ENCODE data around the gene SIRT4. TPM values are rescaled to one million over a fixed set of nuclear protein-coding genes. Genes with fewer than 3 reads are reported as not detected.

The SIRT4 gene
- total RNA-seq, 1 donor from 2014 or later: 2.7 TPM

- Histone ChIP-seq H3K4me3 (ENCODE audit: insufficient read depth, low read depth, low read length) (no peak overlapping the region), H3K4me1 (ENCODE audit: insufficient read depth, low read length) (peaks cover 7% of the 10 kb centered on the region), H2AFZ (ENCODE audit: low read depth, low read length) (peak overlapping the region; percentile 54), H3K9ac (ENCODE audit: low read length) (no peak overlapping the region), H3K4me2 (ENCODE audit: low read length) (no peak overlapping the region), H4K20me1 (ENCODE audit: insufficient read depth, low read length) (no peaks in the 10 kb centered on the region), H3K27ac (ENCODE audit: low read depth, low read length) (no peak overlapping the region), H3K79me2 (ENCODE audit: insufficient read depth, low read length) (no peaks in the 10 kb centered on the region), H3K36me3 (ENCODE audit: insufficient read depth, low read length) (no peaks in the 10 kb centered on the region), H3K27me3 (ENCODE audit: insufficient read depth, low read length) (no peaks in the 10 kb centered on the region), H3K9me3 (ENCODE audit: insufficient read depth, low read depth, low read length) (no peaks in the 10 kb centered on the region)
- H3K36me3 Mint-ChIP-seq (ENCODE audit: low read depth, unreplicated experiment): peaks cover 8% of the 10 kb centered on the region
- TF ChIP-seq, protein P1, sequence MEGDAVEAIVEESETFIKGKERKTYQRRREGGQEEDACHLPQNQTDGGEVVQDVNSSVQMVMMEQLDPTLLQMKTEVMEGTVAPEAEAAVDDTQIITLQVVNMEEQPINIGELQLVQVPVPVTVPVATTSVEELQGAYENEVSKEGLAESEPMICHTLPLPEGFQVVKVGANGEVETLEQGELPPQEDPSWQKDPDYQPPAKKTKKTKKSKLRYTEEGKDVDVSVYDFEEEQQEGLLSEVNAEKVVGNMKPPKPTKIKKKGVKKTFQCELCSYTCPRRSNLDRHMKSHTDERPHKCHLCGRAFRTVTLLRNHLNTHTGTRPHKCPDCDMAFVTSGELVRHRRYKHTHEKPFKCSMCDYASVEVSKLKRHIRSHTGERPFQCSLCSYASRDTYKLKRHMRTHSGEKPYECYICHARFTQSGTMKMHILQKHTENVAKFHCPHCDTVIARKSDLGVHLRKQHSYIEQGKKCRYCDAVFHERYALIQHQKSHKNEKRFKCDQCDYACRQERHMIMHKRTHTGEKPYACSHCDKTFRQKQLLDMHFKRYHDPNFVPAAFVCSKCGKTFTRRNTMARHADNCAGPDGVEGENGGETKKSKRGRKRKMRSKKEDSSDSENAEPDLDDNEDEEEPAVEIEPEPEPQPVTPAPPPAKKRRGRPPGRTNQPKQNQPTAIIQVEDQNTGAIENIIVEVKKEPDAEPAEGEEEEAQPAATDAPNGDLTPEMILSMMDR (IDR thresholded peaks at IDR 0.05; ENCODE audit: insufficient read depth, low read depth, low read length): no peak
- TF ChIP-seq EZH2 (IDR thresholded peaks at IDR 0.05; ENCODE audit: insufficient read depth, low read length): no peak
- H3K9me3 Mint-ChIP-seq (ENCODE audit: unreplicated experiment): no peaks in the 10 kb centered on the region
- no peak overlapping the region for H3K27ac Mint-ChIP-seq (ENCODE audit: unreplicated experiment)
- FAIRE-seq (no peak), DNase-seq (ENCODE audit: low read depth) (peak; percentile 61)
- no peaks in the 10 kb centered on the region for H3K4me1 Mint-ChIP-seq (ENCODE audit: low read depth, unreplicated experiment)
- H3K4me3 Mint-ChIP-seq (ENCODE audit: unreplicated experiment): no peak overlapping the region
- H3K27me3 Mint-ChIP-seq (ENCODE audit: low read depth, unreplicated experiment): no peaks in the 10 kb centered on the region
Observed at GRCh38 chr12:120352117-120352516, 50.0 kb downstream of the SIRT4 start.

DNA sequence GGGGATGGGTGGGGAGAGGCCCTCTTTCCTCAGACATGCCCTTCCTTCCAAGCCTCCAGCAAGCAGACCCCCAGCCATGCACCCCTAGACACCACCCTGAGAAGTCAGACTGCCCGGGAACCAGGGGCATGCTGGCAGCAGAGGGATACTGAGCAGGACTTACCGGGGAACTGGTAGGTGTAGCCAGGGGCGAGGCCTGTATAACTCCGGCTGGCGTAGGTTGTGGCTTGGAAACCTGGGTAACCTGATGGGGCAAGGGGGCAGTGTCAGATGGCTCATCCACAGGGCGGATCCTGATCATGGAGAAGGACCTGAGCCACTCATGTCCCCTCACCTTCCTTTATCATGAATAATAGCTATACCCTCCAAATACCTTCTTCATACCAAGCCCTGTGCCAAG lies 51.0 kb downstream of the SIRT4 start:
- Histone ChIP-seq H3K4me3 (ENCODE audit: insufficient read depth, low read depth, low read length) (no peak overlapping the region), H3K9ac (ENCODE audit: low read length) (no peak overlapping the region), H3K9me3 (ENCODE audit: insufficient read depth, low read depth, low read length) (no peaks in the 10 kb centered on the region), H3K36me3 (ENCODE audit: insufficient read depth, low read length) (no peaks in the 10 kb centered on the region), H3K4me2 (ENCODE audit: low read length) (no peak overlapping the region), H3K27me3 (ENCODE audit: insufficient read depth, low read length) (no peaks in the 10 kb centered on the region), H3K27ac (ENCODE audit: low read depth, low read length) (no peak overlapping the region), H3K79me2 (ENCODE audit: insufficient read depth, low read length) (no peaks in the 10 kb centered on the region), H4K20me1 (ENCODE audit: insufficient read depth, low read length) (no peaks in the 10 kb centered on the region), H3K4me1 (ENCODE audit: insufficient read depth, low read length) (peaks cover 9% of the 10 kb centered on the region), H2AFZ (ENCODE audit: low read depth, low read length) (no peak overlapping the region)
- H3K36me3 Mint-ChIP-seq (ENCODE audit: low read depth, unreplicated experiment): peaks cover 6% of the 10 kb centered on the region
- no peak overlapping the region for H3K4me3 Mint-ChIP-seq (ENCODE audit: unreplicated experiment)
- no peaks in the 10 kb centered on the region for H3K4me1 Mint-ChIP-seq (ENCODE audit: low read depth, unreplicated experiment)
- no peak for FAIRE-seq
- H3K27ac Mint-ChIP-seq (ENCODE audit: unreplicated experiment): no peak overlapping the region
- no peaks in the 10 kb centered on the region for H3K9me3 Mint-ChIP-seq (ENCODE audit: unreplicated experiment)
- no peak for TF ChIP-seq EZH2 (IDR thresholded peaks at IDR 0.05; ENCODE audit: insufficient read depth, low read length)
- TF ChIP-seq, protein P1 (IDR thresholded peaks at IDR 0.05; ENCODE audit: insufficient read depth, low read depth, low read length): no peak
- no peak for DNase-seq (ENCODE audit: low read depth)
- no peaks in the 10 kb centered on the region for H3K27me3 Mint-ChIP-seq (ENCODE audit: low read depth, unreplicated experiment)

DNA sequence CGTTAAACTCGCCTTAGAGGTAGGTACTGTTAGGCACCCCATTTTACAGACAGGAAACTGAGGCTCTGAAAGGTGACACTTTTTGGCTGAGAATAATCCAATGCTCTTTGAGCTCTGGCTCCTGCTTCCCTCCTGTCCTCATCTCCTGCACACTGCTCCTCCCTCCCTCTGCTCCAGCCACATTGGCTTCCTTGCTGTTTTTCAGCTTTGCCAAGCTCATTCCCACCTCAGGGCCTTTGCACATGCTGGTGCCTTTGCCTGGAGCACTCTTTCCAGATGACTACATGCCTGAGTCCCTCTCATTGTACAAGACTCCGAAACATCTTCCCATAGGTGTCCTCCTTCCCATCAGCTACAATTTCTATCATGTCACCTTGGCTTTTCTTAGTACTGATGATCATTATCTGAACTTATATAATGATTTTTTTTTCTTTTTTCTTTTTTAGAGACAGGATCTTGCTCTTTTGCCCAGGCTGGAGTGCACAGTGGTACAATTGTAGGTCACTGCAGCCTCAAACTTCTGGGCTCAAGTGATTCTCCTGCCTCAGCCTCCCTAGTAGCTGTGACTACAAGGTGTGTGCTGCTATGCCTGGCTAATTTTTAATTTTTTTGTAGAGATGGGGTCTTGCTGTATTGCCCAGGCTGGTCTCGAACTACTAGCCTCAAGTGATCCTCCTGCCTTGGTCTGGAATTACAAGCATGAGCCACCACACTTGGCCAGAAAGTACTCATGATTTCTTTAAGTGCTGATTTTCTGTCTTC lies 51.6 kb downstream of the SIRT4 start:
- FAIRE-seq (no peak), DNase-seq (ENCODE audit: low read depth) (no peak)
- H3K27ac Mint-ChIP-seq (ENCODE audit: unreplicated experiment): peak overlapping the region; percentile 30
- H3K36me3 ChIP-seq (ENCODE audit: insufficient read depth, low read length): no peaks in the 10 kb centered on the region
- no peaks in the 10 kb centered on the region for H3K9me3 ChIP-seq (ENCODE audit: insufficient read depth, low read depth, low read length)
- no peaks in the 10 kb centered on the region for H4K20me1 ChIP-seq (ENCODE audit: insufficient read depth, low read length)
- H3K4me2 ChIP-seq (ENCODE audit: low read length): no peak overlapping the region
- H3K4me3 Mint-ChIP-seq (ENCODE audit: unreplicated experiment): no peak overlapping the region
- no peak overlapping the region for H3K27ac ChIP-seq (ENCODE audit: low read depth, low read length)
- H3K27me3 ChIP-seq (ENCODE audit: insufficient read depth, low read length): no peaks in the 10 kb centered on the region
- H3K79me2 ChIP-seq (ENCODE audit: insufficient read depth, low read length): no peaks in the 10 kb centered on the region
- H3K36me3 Mint-ChIP-seq (ENCODE audit: low read depth, unreplicated experiment): peaks cover 6% of the 10 kb centered on the region
- H2AFZ ChIP-seq (ENCODE audit: low read depth, low read length): no peak overlapping the region
- no peak overlapping the region for H3K9ac ChIP-seq (ENCODE audit: low read length)
- no peaks in the 10 kb centered on the region for H3K4me1 Mint-ChIP-seq (ENCODE audit: low read depth, unreplicated experiment)
- peaks cover 9% of the 10 kb centered on the region for H3K4me1 ChIP-seq (ENCODE audit: insufficient read depth, low read length)
- H3K4me3 ChIP-seq (ENCODE audit: insufficient read depth, low read depth, low read length): no peak overlapping the region
- H3K9me3 Mint-ChIP-seq (ENCODE audit: unreplicated experiment): no peaks in the 10 kb centered on the region
- TF ChIP-seq EZH2 (IDR thresholded peaks at IDR 0.05; ENCODE audit: insufficient read depth, low read length): no peak
- TF ChIP-seq, protein P1 (IDR thresholded peaks at IDR 0.05; ENCODE audit: insufficient read depth, low read depth, low read length): no peak
- H3K27me3 Mint-ChIP-seq (ENCODE audit: low read depth, unreplicated experiment): no peaks in the 10 kb centered on the region
